Measurements from ENCODE around the gene ACYP2.

Gene ACYP2

GRCh38 chr2:54161660-54162424 is 46.4 kb downstream of the ACYP2 start:
- no peak for ATAC-seq

- no peak for ATAC-seq
Observed at GRCh38 chr2:54164106-54164505, 48.7 kb downstream of the ACYP2 start.

- no peak for ATAC-seq
Observed at GRCh38 chr2:54166121-54166773, 50.8 kb downstream of the ACYP2 start.

- ATAC-seq: no peak
Observed at GRCh38 chr2:54176577-54176976, 61.2 kb downstream of the ACYP2 start.

GRCh38 chr2:54183281-54183680 is 67.9 kb downstream of the ACYP2 start:
- ATAC-seq: no peak

- no peak for ATAC-seq
Observed at GRCh38 chr2:54183972-54184371, 68.6 kb downstream of the ACYP2 start.

- no peak for ATAC-seq
Observed at GRCh38 chr2:54185105-54185504, 69.7 kb downstream of the ACYP2 start.

- ATAC-seq: no peak
Observed at GRCh38 chr2:54187331-54187730, 71.9 kb downstream of the ACYP2 start.

GRCh38 chr2:54189539-54189938 is 74.1 kb downstream of the ACYP2 start:
- ATAC-seq: no peak

- ATAC-seq: no peak
Observed at GRCh38 chr2:54191361-54192135, 76.1 kb downstream of the ACYP2 start.

- ATAC-seq: no peak
Observed at GRCh38 chr2:54194761-54195750, 79.6 kb downstream of the ACYP2 start.

GRCh38 chr2:54196646-54197045 is 81.2 kb downstream of the ACYP2 start:
- ATAC-seq: no peak

GRCh38 chr2:54204476-54204875 is 89.1 kb downstream of the ACYP2 start:
- no peak for ATAC-seq

- ATAC-seq: no peak
Observed at GRCh38 chr2:54206596-54206995, 91.2 kb downstream of the ACYP2 start.

GRCh38 chr2:54207666-54208195 is 92.3 kb downstream of the ACYP2 start:
- ATAC-seq: no peak

- ATAC-seq: no peak
Observed at GRCh38 chr2:54208364-54209240, 93.2 kb downstream of the ACYP2 start.

- no peak for ATAC-seq
Observed at GRCh38 chr2:54209379-54209778, 94.0 kb downstream of the ACYP2 start.

GRCh38 chr2:54212456-54212855 is 97.0 kb downstream of the ACYP2 start:
- ATAC-seq: no peak

GRCh38 chr2:54213082-54213481 is 97.7 kb downstream of the ACYP2 start:
- no peak for ATAC-seq

GRCh38 chr2:54224997-54225396 is 109.6 kb downstream of the ACYP2 start:
- no peak for ATAC-seq

- no peak for ATAC-seq
Observed at GRCh38 chr2:54226260-54226659, 110.8 kb downstream of the ACYP2 start.

Data from activated CD4-positive, CD25-positive, alpha-beta regulatory T cell treated with anti-CD3 and anti-CD28 coated beads, Interleukin-2, amount 50 U/mL, for 24 hours (primary cell).